Measurements from ENCODE around the gene ADPRS. TPM values are rescaled to one million over a fixed set of nuclear protein-coding genes. Genes with fewer than 3 reads are reported as not detected.

The ADPRS gene
- total and polyA plus RNA-seq, 5 donors = 12.3 to 19.5 (median 13.0) TPM

GRCh38 chr1:36095760-36096405 is 7.2 kb downstream of the ADPRS start:
- Histone ChIP-seq H3K4me3 (ENCODE audit: low read length) (no peak overlapping the region), H3K27ac (ENCODE audit: low read length) (no peak overlapping the region), H3K4me1 (ENCODE audit: control insufficient read depth, insufficient read depth, low read length) (no peaks in the 10 kb centered on the region), H3K9me3 (ENCODE audit: control insufficient read depth, low read length) (no peaks in the 10 kb centered on the region), H3K27me3 (ENCODE audit: control insufficient read depth, insufficient read depth) (no peaks in the 10 kb centered on the region)
- DNase-seq = peak; percentile 45 to 59 (median 57)
- intact Hi-C loops (cut with DNase I) = loop anchor here in 2 of 4 donors (2.0 to 5.0 kb wide), 2 partner anchors 39 to 326 kb away; no protein-coding TSS in a partner anchor
- WGBS = 55% methylated on average over 15 of the region's 15 CpGs
- peak; percentile 5 to 61 for ATAC-seq

GRCh38 chr1:36096500-36097432 is 8.1 kb downstream of the ADPRS start:
- 62% methylated on average over 16 of the region's 16 CpGs for WGBS
- ATAC-seq = peak in 1 of 2 donors; percentile 5
- intact Hi-C loops (cut with DNase I) = loop anchor here in 2 of 4 donors (2.0 to 5.0 kb wide), 2 partner anchors 38 to 326 kb away; no protein-coding TSS in a partner anchor
- DNase-seq = peak in 1 of 3 donors; percentile 42
- Histone ChIP-seq H3K27me3 (ENCODE audit: control insufficient read depth, insufficient read depth) (no peaks in the 10 kb centered on the region), H3K9me3 (ENCODE audit: control insufficient read depth, low read length) (no peaks in the 10 kb centered on the region), H3K27ac (ENCODE audit: low read length) (no peak overlapping the region), H3K4me1 (ENCODE audit: control insufficient read depth, insufficient read depth, low read length) (no peaks in the 10 kb centered on the region), H3K4me3 (ENCODE audit: low read length) (no peak overlapping the region)

GRCh38 chr1:36097693-36098585 is 9.2 kb downstream of the ADPRS start:
- Histone ChIP-seq H3K4me1 (ENCODE audit: control insufficient read depth, insufficient read depth, low read length) (no peaks in the 10 kb centered on the region), H3K27ac (ENCODE audit: low read length) (no peak overlapping the region), H3K4me3 (ENCODE audit: low read length) (no peak overlapping the region), H3K9me3 (ENCODE audit: control insufficient read depth, low read length) (no peaks in the 10 kb centered on the region), H3K27me3 (ENCODE audit: control insufficient read depth, insufficient read depth) (no peaks in the 10 kb centered on the region)
- peak in 1 of 2 donors; percentile 1 for ATAC-seq
- intact Hi-C loops (cut with DNase I) = loop anchor here in 2 of 4 donors (2.0 to 5.0 kb wide), 2 partner anchors 37 to 324 kb away; no protein-coding TSS in a partner anchor
- WGBS = 93% methylated on average over 33 of the region's 33 CpGs
- DNase-seq = peak in 2 of 3 donors; percentile 62 to 64

GRCh38 chr1:36098650-36099365 is 10.1 kb downstream of the ADPRS start:
- 83% methylated on average over 13 of the region's 13 CpGs for WGBS

GRCh38 chr1:36099681-36100341 is 11.1 kb downstream of the ADPRS start:
- H3K27me3 ChIP-seq (ENCODE audit: control insufficient read depth, insufficient read depth) = no peaks in the 10 kb centered on the region
- H3K4me3 ChIP-seq (ENCODE audit: low read length) = no peak overlapping the region
- intact Hi-C loops (cut with DNase I) = loop anchor here in 3 of 4 donors (2.0 to 10.0 kb wide), 5 partner anchors 35 to 322 kb away; no protein-coding TSS in a partner anchor
- no peak overlapping the region for H3K27ac ChIP-seq (ENCODE audit: low read length)
- DNase-seq = peak; percentile 81 to 95 (median 93)
- no peaks in the 10 kb centered on the region for H3K9me3 ChIP-seq (ENCODE audit: control insufficient read depth, low read length)
- ATAC-seq = peak; percentile 79 to 83
- WGBS = 33% methylated on average over 18 of the region's 18 CpGs
- no peaks in the 10 kb centered on the region for H3K4me1 ChIP-seq (ENCODE audit: control insufficient read depth, insufficient read depth, low read length)

More at GRCh38 chr1:36098650-36099365, 10.1 kb downstream of the ADPRS start:
- Histone ChIP-seq H3K4me3 (ENCODE audit: low read length) (no peak overlapping the region), H3K27me3 (ENCODE audit: control insufficient read depth, insufficient read depth) (no peaks in the 10 kb centered on the region), H3K4me1 (ENCODE audit: control insufficient read depth, insufficient read depth, low read length) (no peaks in the 10 kb centered on the region), H3K27ac (ENCODE audit: low read length) (no peak overlapping the region), H3K9me3 (ENCODE audit: control insufficient read depth, low read length) (no peaks in the 10 kb centered on the region)
- intact Hi-C loops (cut with DNase I) = loop anchor here in 1 of 4 donors (2.0 to 5.0 kb wide), 2 partner anchors 36 to 323 kb away; no protein-coding TSS in a partner anchor
- DNase-seq = peak in 2 of 3 donors; percentile 52 to 64
- ATAC-seq = peak in 1 of 2 donors; percentile 2

- intact Hi-C loops (cut with DNase I) = loop anchor here in 3 of 4 donors (5.0 to 10.0 kb wide), 4 partner anchors 37 to 322 kb away; no protein-coding TSS in a partner anchor
- Histone ChIP-seq H3K9me3 (ENCODE audit: control insufficient read depth, low read length) (no peaks in the 10 kb centered on the region), H3K27ac (ENCODE audit: low read length) (no peak overlapping the region), H3K4me1 (ENCODE audit: control insufficient read depth, insufficient read depth, low read length) (no peaks in the 10 kb centered on the region), H3K27me3 (ENCODE audit: control insufficient read depth, insufficient read depth) (no peaks in the 10 kb centered on the region), H3K4me3 (ENCODE audit: low read length) (no peak overlapping the region)
- DNase-seq = peak in 1 of 3 donors; percentile 14
- ATAC-seq = no peak
- 65% methylated on average over 6 of the region's 6 CpGs for WGBS
These were observed 11.7 kb downstream of the ADPRS start for GRCh38 chr1:36100376-36100775.

- no peak overlapping the region for H3K27ac ChIP-seq (ENCODE audit: low read length)
- no peak for ATAC-seq
- no peaks in the 10 kb centered on the region for H3K4me1 ChIP-seq (ENCODE audit: control insufficient read depth, insufficient read depth, low read length)
- intact Hi-C loops (cut with DNase I) = loop anchor here in 3 of 4 donors (5.0 to 10.0 kb wide), 4 partner anchors 36 to 321 kb away; no protein-coding TSS in a partner anchor
- H3K4me3 ChIP-seq (ENCODE audit: low read length) = no peak overlapping the region
- no peaks in the 10 kb centered on the region for H3K9me3 ChIP-seq (ENCODE audit: control insufficient read depth, low read length)
- peak in 1 of 3 donors; percentile 22 for DNase-seq
- WGBS = 98% methylated on average over 5 of the region's 5 CpGs
- no peaks in the 10 kb centered on the region for H3K27me3 ChIP-seq (ENCODE audit: control insufficient read depth, insufficient read depth)
These were observed 12.9 kb downstream of the ADPRS start for GRCh38 chr1:36101546-36101945.

GRCh38 chr1:36106269-36106668 is 17.6 kb downstream of the ADPRS start:
- Histone ChIP-seq H3K9me3 (ENCODE audit: control insufficient read depth, low read length) (no peaks in the 10 kb centered on the region), H3K27ac (ENCODE audit: low read length) (no peak overlapping the region), H3K27me3 (ENCODE audit: control insufficient read depth, insufficient read depth) (no peaks in the 10 kb centered on the region), H3K4me1 (ENCODE audit: control insufficient read depth, insufficient read depth, low read length) (no peaks in the 10 kb centered on the region), H3K4me3 (ENCODE audit: low read length) (no peak overlapping the region)
- intact Hi-C loops (cut with DNase I) = loop anchor here in 1 of 4 donors (10.0 kb wide), 1 partner anchor 79 kb away; no protein-coding TSS in a partner anchor
- ATAC-seq = no peak
- no peak for DNase-seq
- 36% methylated on average over 5 of the region's 5 CpGs for WGBS

GRCh38 chr1:36107394-36107793 is 18.7 kb downstream of the ADPRS start:
- Histone ChIP-seq H3K9me3 (ENCODE audit: control insufficient read depth, low read length) (no peaks in the 10 kb centered on the region), H3K27ac (ENCODE audit: low read length) (no peak overlapping the region), H3K27me3 (ENCODE audit: control insufficient read depth, insufficient read depth) (no peaks in the 10 kb centered on the region), H3K4me3 (ENCODE audit: low read length) (no peak overlapping the region), H3K4me1 (ENCODE audit: control insufficient read depth, insufficient read depth, low read length) (no peaks in the 10 kb centered on the region)
- intact Hi-C loops (cut with DNase I) = loop anchor here in 1 of 4 donors (10.0 kb wide), 1 partner anchor 77 kb away; no protein-coding TSS in a partner anchor
- no peak for ATAC-seq
- peak in 1 of 3 donors; percentile 71 for DNase-seq
- WGBS = 84% methylated on average over 9 of the region's 9 CpGs
